ENCODE measurements around the gene GLP2R. TPM values are rescaled to one million over a fixed set of nuclear protein-coding genes. Genes with fewer than 3 reads are reported as not detected.
"Not testable (repeated sequence)": the region's sequence is repeated elsewhere in the genome, so short reads cannot be mapped to it uniquely, and the experiment has no call there.

Gene GLP2R, protein sequence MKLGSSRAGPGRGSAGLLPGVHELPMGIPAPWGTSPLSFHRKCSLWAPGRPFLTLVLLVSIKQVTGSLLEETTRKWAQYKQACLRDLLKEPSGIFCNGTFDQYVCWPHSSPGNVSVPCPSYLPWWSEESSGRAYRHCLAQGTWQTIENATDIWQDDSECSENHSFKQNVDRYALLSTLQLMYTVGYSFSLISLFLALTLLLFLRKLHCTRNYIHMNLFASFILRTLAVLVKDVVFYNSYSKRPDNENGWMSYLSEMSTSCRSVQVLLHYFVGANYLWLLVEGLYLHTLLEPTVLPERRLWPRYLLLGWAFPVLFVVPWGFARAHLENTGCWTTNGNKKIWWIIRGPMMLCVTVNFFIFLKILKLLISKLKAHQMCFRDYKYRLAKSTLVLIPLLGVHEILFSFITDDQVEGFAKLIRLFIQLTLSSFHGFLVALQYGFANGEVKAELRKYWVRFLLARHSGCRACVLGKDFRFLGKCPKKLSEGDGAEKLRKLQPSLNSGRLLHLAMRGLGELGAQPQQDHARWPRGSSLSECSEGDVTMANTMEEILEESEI
- total RNA-seq: 10 to 100 TPM in 3 of 4 donors, 1 to 10 TPM in 1; 7.2 to 17.2 (median 12.2) TPM

DNA sequence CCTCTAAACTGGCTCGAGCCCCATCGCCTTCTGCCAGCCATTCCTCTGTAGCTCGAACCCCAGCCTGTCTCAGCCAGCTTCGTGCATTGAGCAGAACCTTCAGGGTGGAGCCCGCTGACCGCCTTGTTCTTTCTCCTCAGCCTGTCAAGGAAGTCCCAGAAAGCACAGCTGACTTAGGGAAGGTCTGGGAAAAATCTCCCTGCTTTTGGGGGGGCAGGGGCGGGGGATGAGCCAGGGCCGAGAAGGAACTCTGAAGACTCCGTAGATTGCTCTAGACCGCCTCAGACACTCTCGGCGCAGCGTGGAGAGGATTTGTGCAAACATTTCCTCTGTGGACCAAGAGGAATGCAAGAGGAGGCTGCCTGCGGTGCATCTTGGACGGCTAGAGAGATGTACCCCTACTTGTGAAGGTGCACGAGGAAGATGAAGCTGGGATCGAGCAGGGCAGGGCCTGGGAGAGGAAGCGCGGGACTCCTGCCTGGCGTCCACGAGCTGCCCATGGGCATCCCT lies at the start of gene GLP2R:
TSS of gene GLP2R (plus strand) at position 284 of the 510 bp plus-strand sequence. CDS start at position 424, 140 bp downstream.
- Histone ChIP-seq H3K9me3 (no peaks in the 10 kb centered on the region), H3K4me1 (peaks cover 0 to 6% (median 2%) of the 10 kb centered on the region in 4 donors), H3K36me3 (no peaks in the 10 kb centered on the region), H3K27ac (peak within 1 kb of the TSS; percentile 8 to 61 (median 39)), H3K27me3 (no peaks in the 10 kb centered on the region), H3K4me3 (peak within 1 kb of the TSS in 2 of 4 donors; percentile 14 to 28)
- intact Hi-C loops (cut with DNase I; ENCODE audit: low total_unique reads): no loop called here
- TF ChIP-seq, protein P1, sequence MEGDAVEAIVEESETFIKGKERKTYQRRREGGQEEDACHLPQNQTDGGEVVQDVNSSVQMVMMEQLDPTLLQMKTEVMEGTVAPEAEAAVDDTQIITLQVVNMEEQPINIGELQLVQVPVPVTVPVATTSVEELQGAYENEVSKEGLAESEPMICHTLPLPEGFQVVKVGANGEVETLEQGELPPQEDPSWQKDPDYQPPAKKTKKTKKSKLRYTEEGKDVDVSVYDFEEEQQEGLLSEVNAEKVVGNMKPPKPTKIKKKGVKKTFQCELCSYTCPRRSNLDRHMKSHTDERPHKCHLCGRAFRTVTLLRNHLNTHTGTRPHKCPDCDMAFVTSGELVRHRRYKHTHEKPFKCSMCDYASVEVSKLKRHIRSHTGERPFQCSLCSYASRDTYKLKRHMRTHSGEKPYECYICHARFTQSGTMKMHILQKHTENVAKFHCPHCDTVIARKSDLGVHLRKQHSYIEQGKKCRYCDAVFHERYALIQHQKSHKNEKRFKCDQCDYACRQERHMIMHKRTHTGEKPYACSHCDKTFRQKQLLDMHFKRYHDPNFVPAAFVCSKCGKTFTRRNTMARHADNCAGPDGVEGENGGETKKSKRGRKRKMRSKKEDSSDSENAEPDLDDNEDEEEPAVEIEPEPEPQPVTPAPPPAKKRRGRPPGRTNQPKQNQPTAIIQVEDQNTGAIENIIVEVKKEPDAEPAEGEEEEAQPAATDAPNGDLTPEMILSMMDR (IDR thresholded peaks at IDR 0.05): no peak
- no peak for TF ChIP-seq POLR2A (IDR thresholded peaks at IDR 0.05)
- no peak for TF ChIP-seq EP300 (IDR thresholded peaks at IDR 0.05; ENCODE audit: low read depth)
- no peak for TF ChIP-seq POLR2AphosphoS5 (IDR thresholded peaks at IDR 0.05)
- in situ Hi-C loops (cut with MboI; ENCODE audit: low pct_ligation_motif_present in 1 of 4, low pct_unique_long_range_greater_than_20kb in 1 of 4, low sequenced_read_pairs in 3 of 4): no loop called here
- DNase-seq: peak; percentile 12
- 55% methylated on average over 21 of the region's 21 CpGs; no CpG with 5 or more reads in 1 of the 2 donors for WGBS, 2 donors (ENCODE audit: low coverage in 1 of 2)

DNA sequence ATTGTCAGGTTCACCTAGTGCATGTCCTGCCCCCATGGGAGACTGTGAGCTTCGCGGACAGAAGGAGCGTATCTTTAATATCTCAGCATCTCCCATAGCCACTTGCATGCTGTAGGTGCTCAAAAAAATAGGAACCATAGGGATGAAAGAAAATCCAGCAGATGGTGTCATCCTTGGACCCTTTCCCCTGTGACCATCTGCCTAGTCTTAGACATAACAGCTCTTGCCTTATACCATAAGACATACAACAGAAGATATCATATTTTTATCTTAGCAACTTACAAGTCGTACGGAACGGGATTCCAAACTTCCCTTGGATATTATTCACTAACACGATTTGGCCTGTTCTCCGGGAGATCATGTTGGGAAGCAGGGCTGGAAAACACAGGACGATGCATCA lies 48.8 kb upstream of the GLP2R start:
- WGBS, 2 donors (ENCODE audit: low coverage in 1 of 2): 83 to 91% methylated on average over 9 of the region's 9 CpGs
- Histone ChIP-seq H3K4me1 (no peaks in the 10 kb centered on the region), H3K9me3 (no peaks in the 10 kb centered on the region), H3K36me3 (no peaks in the 10 kb centered on the region), H3K27me3 (no peaks in the 10 kb centered on the region), H3K4me3 (no peak overlapping the region), H3K27ac (no peak overlapping the region)
- in situ Hi-C loops (cut with MboI; ENCODE audit: low pct_ligation_motif_present in 1 of 4, low pct_unique_long_range_greater_than_20kb in 1 of 4, low sequenced_read_pairs in 3 of 4) (no loop called here), intact Hi-C loops (cut with DNase I; ENCODE audit: low total_unique reads) (no loop called here)
- no peak for DNase-seq
- TF ChIP-seq POLR2AphosphoS5 (IDR thresholded peaks at IDR 0.05) (no peak), POLR2A (IDR thresholded peaks at IDR 0.05) (no peak), EP300 (IDR thresholded peaks at IDR 0.05; ENCODE audit: low read depth) (no peak)
- TF ChIP-seq, protein P1 (IDR thresholded peaks at IDR 0.05): no peak

DNA sequence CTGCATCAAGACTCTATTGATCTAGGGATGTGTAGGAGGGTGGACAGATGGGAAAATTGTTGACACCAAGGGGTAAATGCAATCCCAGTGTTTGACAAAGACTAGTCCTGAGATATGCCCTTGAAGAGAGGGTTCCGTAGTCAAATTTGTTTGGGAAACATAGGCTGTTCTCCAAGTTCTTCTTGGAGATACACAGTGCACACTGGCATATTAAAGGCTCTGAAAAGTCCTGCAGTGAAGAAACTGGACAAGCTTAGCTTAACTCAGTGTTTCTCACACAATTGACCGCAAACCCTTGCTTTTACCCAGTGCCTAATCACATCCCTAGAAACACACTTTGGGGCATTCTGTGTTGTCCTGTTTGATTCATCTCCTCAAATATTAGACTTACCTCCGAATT lies 45.2 kb upstream of the GLP2R start:
- no peak overlapping the region for H3K27ac ChIP-seq
- in situ Hi-C loops (cut with MboI; ENCODE audit: low pct_ligation_motif_present in 1 of 4, low pct_unique_long_range_greater_than_20kb in 1 of 4, low sequenced_read_pairs in 3 of 4) (no loop called here), intact Hi-C loops (cut with DNase I; ENCODE audit: low total_unique reads) (no loop called here)
- WGBS, 2 donors (ENCODE audit: low coverage in 1 of 2): 71 to 81% methylated on average over 2 to 3 of the region's 3 CpGs
- no peaks in the 10 kb centered on the region for H3K36me3 ChIP-seq
- TF ChIP-seq POLR2A (IDR thresholded peaks at IDR 0.05) (no peak), EP300 (IDR thresholded peaks at IDR 0.05; ENCODE audit: low read depth) (no peak), POLR2AphosphoS5 (IDR thresholded peaks at IDR 0.05) (no peak)
- TF ChIP-seq, protein P1 (IDR thresholded peaks at IDR 0.05): no peak
- H3K9me3 ChIP-seq: no peaks in the 10 kb centered on the region
- no peaks in the 10 kb centered on the region for H3K4me1 ChIP-seq
- DNase-seq: no peak
- no peak overlapping the region for H3K4me3 ChIP-seq
- no peaks in the 10 kb centered on the region for H3K27me3 ChIP-seq

DNA sequence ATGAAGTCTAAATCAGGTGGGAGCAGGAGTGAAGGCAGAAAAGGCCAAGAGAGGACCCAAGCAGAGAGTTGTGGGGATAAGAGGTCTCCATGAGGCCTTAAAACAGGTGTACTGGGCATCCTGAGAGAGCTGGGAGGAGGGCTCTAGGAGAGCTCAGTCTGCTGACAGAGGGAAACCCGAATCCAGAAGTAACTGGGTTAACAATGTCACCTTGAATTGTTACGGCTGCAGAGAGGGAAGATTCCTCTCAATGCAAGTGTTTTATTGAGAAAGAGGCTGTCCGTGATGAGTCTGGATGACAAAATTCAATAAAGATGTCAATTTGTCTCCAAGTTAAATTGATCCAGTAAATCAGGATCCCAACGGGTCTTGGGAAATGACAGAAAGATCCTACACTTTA lies 42.7 kb upstream of the GLP2R start:
- H3K27ac ChIP-seq: no peak overlapping the region
- H3K9me3 ChIP-seq: no peaks in the 10 kb centered on the region
- in situ Hi-C loops (cut with MboI; ENCODE audit: low pct_ligation_motif_present in 1 of 4, low pct_unique_long_range_greater_than_20kb in 1 of 4, low sequenced_read_pairs in 3 of 4): no loop called here
- intact Hi-C loops (cut with DNase I; ENCODE audit: low total_unique reads): no loop called here
- 50 to 74% methylated on average over 2 to 4 of the region's 4 CpGs for WGBS, 2 donors (ENCODE audit: low coverage in 1 of 2)
- no peak for TF ChIP-seq POLR2AphosphoS5 (IDR thresholded peaks at IDR 0.05)
- TF ChIP-seq, protein P1 (IDR thresholded peaks at IDR 0.05): no peak
- no peak for TF ChIP-seq EP300 (IDR thresholded peaks at IDR 0.05; ENCODE audit: low read depth)
- no peak for TF ChIP-seq POLR2A (IDR thresholded peaks at IDR 0.05)
- no peaks in the 10 kb centered on the region for H3K36me3 ChIP-seq
- H3K4me1 ChIP-seq: no peaks in the 10 kb centered on the region
- no peak for DNase-seq
- no peaks in the 10 kb centered on the region for H3K27me3 ChIP-seq
- H3K4me3 ChIP-seq: no peak overlapping the region

DNA sequence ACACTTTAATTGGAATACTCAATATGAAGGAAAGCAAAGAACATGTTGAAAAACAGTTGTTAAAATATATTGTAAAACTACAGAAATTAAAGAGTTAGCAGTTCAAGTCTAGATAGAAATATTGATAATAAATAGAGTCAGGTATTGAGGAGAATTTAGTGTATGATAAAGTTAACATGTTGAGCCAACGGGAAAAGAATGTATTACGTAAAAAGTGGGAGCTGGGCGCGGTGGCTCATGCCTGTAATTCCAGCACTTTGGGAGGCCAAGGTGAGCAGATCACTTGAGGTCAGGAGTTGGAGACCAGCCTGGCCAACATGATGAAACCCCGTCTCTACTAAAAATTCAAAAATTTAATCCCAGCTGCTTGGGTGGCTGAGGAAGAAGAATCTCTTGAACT lies 42.3 kb upstream of the GLP2R start:
- H3K4me1 ChIP-seq; H3K27ac ChIP-seq; H3K9me3 ChIP-seq; H3K4me3 ChIP-seq; H3K36me3 ChIP-seq; in situ Hi-C loops (cut with MboI; ENCODE audit: low pct_ligation_motif_present in 1 of 4, low pct_unique_long_range_greater_than_20kb in 1 of 4, low sequenced_read_pairs in 3 of 4); DNase-seq; intact Hi-C loops (cut with DNase I; ENCODE audit: low total_unique reads); H3K27me3 ChIP-seq: not testable (repeated sequence)
- 90% methylated on average over 5 of the region's 5 CpGs for WGBS, 2 donors (ENCODE audit: low coverage in 1 of 2)
